H7 (cell line): ENCODE data around the gene C6orf58. TPM values are rescaled to one million over a fixed set of nuclear protein-coding genes. Genes with fewer than 3 reads are reported as not detected.
A peak's percentile ranks its signal among the peaks of the same experiment; 100 is the strongest.
"Not testable (repeated sequence)": the region's sequence is repeated elsewhere in the genome, so short reads cannot be mapped to it uniquely, and the experiment has no call there.

Source experiments
- DNase-seq: peaks from one replicate; pipeline ENCODE4 v3.0.0; 2012
- H3K27me3 ChIP-seq: 2 replicates; pipeline ENCODE4 v1.6.0; 2011; ENCODE audit warnings: mild to moderate bottlenecking, low read length; ENCODE audit not compliant: control insufficient read depth, insufficient read depth
- H3K36me3 ChIP-seq: replicated peaks from 2 replicates; pipeline ENCODE4 v1.5.1; 2011; ENCODE audit warnings: low read length; ENCODE audit not compliant: control insufficient read depth, insufficient read depth
- H3K4me3 ChIP-seq: 2 replicates; pipeline ENCODE4 v1.5.1; 2011; ENCODE audit warnings: low read depth, mild to moderate bottlenecking, control low read depth, low read length, moderate library complexity; ENCODE audit not compliant: insufficient read depth
- total RNA-seq: library from RNA; depleted of rRNA; stranded (reverse); fragments of >200 nt; shearing (Covaris generic); gene quantifications from 2 replicates; pipeline ENCODE4 v1.2.3, GENCODE V29; 2014

Gene C6orf58
- total RNA-seq, 1 experiment from 2014 or later, result not detected

- Histone ChIP-seq H3K27me3 (no peaks in the 10 kb centered on the region), H3K4me3 (no peak overlapping the region), H3K36me3 (no peaks in the 10 kb centered on the region)
- no peak for DNase-seq
Measured at GRCh38 chr6:127578900-127579299, 1.9 kb downstream of the C6orf58 start.

GRCh38 chr6:127581576-127581975, 4.6 kb downstream of the C6orf58 start:
- no peak for DNase-seq
- H3K4me3 ChIP-seq, result no peak overlapping the region
- H3K27me3 ChIP-seq, result no peaks in the 10 kb centered on the region
- H3K36me3 ChIP-seq, result no peaks in the 10 kb centered on the region

- no peaks in the 10 kb centered on the region for H3K36me3 ChIP-seq
- no peak for DNase-seq
- no peaks in the 10 kb centered on the region for H3K27me3 ChIP-seq
- no peak overlapping the region for H3K4me3 ChIP-seq
Measured at GRCh38 chr6:127582777-127583462, 5.9 kb downstream of the C6orf58 start.

- Histone ChIP-seq H3K4me3 (no peak overlapping the region), H3K36me3 (no peaks in the 10 kb centered on the region), H3K27me3 (no peaks in the 10 kb centered on the region)
- DNase-seq, result no peak
Measured at GRCh38 chr6:127585123-127585522, 8.1 kb downstream of the C6orf58 start.

GRCh38 chr6:127586372-127586771, 9.4 kb downstream of the C6orf58 start:
- Histone ChIP-seq H3K36me3 (no peaks in the 10 kb centered on the region), H3K4me3 (no peak overlapping the region), H3K27me3 (no peaks in the 10 kb centered on the region)
- DNase-seq, result no peak

- H3K27me3 ChIP-seq, result no peaks in the 10 kb centered on the region
- DNase-seq, result peak; percentile 4
- no peak overlapping the region for H3K4me3 ChIP-seq
- no peaks in the 10 kb centered on the region for H3K36me3 ChIP-seq
Measured at GRCh38 chr6:127587875-127588274, 10.9 kb downstream of the C6orf58 start.

- DNase-seq, result no peak
- H3K27me3 ChIP-seq, result no peaks in the 10 kb centered on the region
- no peak overlapping the region for H3K4me3 ChIP-seq
- no peaks in the 10 kb centered on the region for H3K36me3 ChIP-seq
Measured at GRCh38 chr6:127589135-127589534, 12.2 kb downstream of the C6orf58 start.

GRCh38 chr6:127590344-127590743, 13.4 kb downstream of the C6orf58 start:
- no peak for DNase-seq
- no peaks in the 10 kb centered on the region for H3K36me3 ChIP-seq
- H3K4me3 ChIP-seq, result no peak overlapping the region
- no peaks in the 10 kb centered on the region for H3K27me3 ChIP-seq

- no peak for DNase-seq
- H3K4me3 ChIP-seq, result peak overlapping the region; percentile 25
Measured at GRCh38 chr6:127592964-127593363, 16.0 kb downstream of the C6orf58 start.

GRCh38 chr6:127593456-127593855, 16.5 kb downstream of the C6orf58 start:
- not testable (repeated sequence) for H3K27me3 ChIP-seq, DNase-seq, H3K36me3 ChIP-seq
- H3K4me3 ChIP-seq, result peak overlapping the region; percentile 25

More at GRCh38 chr6:127592964-127593363, 16.0 kb downstream of the C6orf58 start:
- no peaks in the 10 kb centered on the region for H3K27me3 ChIP-seq
- no peaks in the 10 kb centered on the region for H3K36me3 ChIP-seq

- Histone ChIP-seq H3K4me3 (no peak overlapping the region), H3K36me3 (no peaks in the 10 kb centered on the region), H3K27me3 (no peaks in the 10 kb centered on the region)
- DNase-seq, result peak; percentile 22
Measured at GRCh38 chr6:127606131-127606562, 29.2 kb downstream of the C6orf58 start.

GRCh38 chr6:127608554-127609270, 31.7 kb downstream of the C6orf58 start:
- no peak overlapping the region for H3K4me3 ChIP-seq
- DNase-seq, result no peak
- no peaks in the 10 kb centered on the region for H3K36me3 ChIP-seq
- H3K27me3 ChIP-seq, result no peaks in the 10 kb centered on the region

GRCh38 chr6:127618729-127619128, 41.8 kb downstream of the C6orf58 start:
- H3K27me3 ChIP-seq, result no peaks in the 10 kb centered on the region
- no peak for DNase-seq
- no peaks in the 10 kb centered on the region for H3K36me3 ChIP-seq
- H3K4me3 ChIP-seq, result no peak overlapping the region

GRCh38 chr6:127630800-127631199, 53.8 kb downstream of the C6orf58 start:
- Histone ChIP-seq H3K36me3 (no peaks in the 10 kb centered on the region), H3K27me3 (no peaks in the 10 kb centered on the region), H3K4me3 (no peak overlapping the region)
- no peak for DNase-seq

- no peak overlapping the region for H3K4me3 ChIP-seq
- no peaks in the 10 kb centered on the region for H3K36me3 ChIP-seq
- no peak for DNase-seq
- no peaks in the 10 kb centered on the region for H3K27me3 ChIP-seq
Measured at GRCh38 chr6:127634178-127634577, 57.2 kb downstream of the C6orf58 start.
